Thyroid gland (tissue), 4 donors: ENCODE data around the gene FECH.

Experiments
- POLR2A ChIP-seq, 2 donors: fragments of 450-650 bp; IDR thresholded peaks; one replicate each; pipeline ENCODE4 v1.6.1; 2017; ENCODE audit warnings: antibody characterized with exemption in 2 of 2, mild to moderate bottlenecking in 2 of 2, moderate library complexity in 1 of 2
- TF ChIP-seq, protein P1 (sequence below), 6 experiments: fragments of 200-600 bp in 3 of 6; fragments of 450-650 bp in 3 of 6; sonication (generic) in 3 of 6; IDR thresholded peaks; one replicate each; pipeline ENCODE4 v1.5.1; 2016 to 2019; ENCODE audit warnings: antibody characterized with exemption in 6 of 6, mild to moderate bottlenecking in 2 of 6, inconsistent platforms in 1 of 6, moderate library complexity in 1 of 6

GRCh38 chr18:57581301-57581934 is 5.1 kb downstream of the FECH start:
- TF ChIP-seq, protein P1, sequence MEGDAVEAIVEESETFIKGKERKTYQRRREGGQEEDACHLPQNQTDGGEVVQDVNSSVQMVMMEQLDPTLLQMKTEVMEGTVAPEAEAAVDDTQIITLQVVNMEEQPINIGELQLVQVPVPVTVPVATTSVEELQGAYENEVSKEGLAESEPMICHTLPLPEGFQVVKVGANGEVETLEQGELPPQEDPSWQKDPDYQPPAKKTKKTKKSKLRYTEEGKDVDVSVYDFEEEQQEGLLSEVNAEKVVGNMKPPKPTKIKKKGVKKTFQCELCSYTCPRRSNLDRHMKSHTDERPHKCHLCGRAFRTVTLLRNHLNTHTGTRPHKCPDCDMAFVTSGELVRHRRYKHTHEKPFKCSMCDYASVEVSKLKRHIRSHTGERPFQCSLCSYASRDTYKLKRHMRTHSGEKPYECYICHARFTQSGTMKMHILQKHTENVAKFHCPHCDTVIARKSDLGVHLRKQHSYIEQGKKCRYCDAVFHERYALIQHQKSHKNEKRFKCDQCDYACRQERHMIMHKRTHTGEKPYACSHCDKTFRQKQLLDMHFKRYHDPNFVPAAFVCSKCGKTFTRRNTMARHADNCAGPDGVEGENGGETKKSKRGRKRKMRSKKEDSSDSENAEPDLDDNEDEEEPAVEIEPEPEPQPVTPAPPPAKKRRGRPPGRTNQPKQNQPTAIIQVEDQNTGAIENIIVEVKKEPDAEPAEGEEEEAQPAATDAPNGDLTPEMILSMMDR (IDR thresholded peaks at IDR 0.05) = no peak
- no peak for TF ChIP-seq POLR2A (IDR thresholded peaks at IDR 0.05)
